Ascending aorta (tissue), 2 donors: ENCODE results near the gene GPATCH8. TPM values are rescaled to one million over a fixed set of nuclear protein-coding genes. Genes with fewer than 3 reads are reported as not detected.

ENCODE experiments used
- DNase-seq, 2 donors: peaks; one replicate each; pipeline ENCODE4 v3.0.0-alpha.2; 2019; ENCODE audit warnings: low spot score in 2 of 2
- H3K27ac ChIP-seq, 2 donors: fragments of 200-600 bp; sonication (generic); one replicate each; pipeline ENCODE4 v1.5.1; 2016 to 2017; ENCODE audit warnings: mild to moderate bottlenecking in 1 of 2
- H3K27me3 ChIP-seq: fragments of 200-600 bp; sonication (generic); one replicate; pipeline ENCODE4 v1.5.1; 2017
- H3K36me3 ChIP-seq, 2 donors: fragments of 200-600 bp; sonication (generic); one replicate each; pipeline ENCODE4 v1.5.1; 2016
- H3K4me1 ChIP-seq, 2 donors: fragments of 200-600 bp; sonication (generic); one replicate each; pipeline ENCODE4 v1.5.1; 2016 to 2017; ENCODE audit warnings: mild to moderate bottlenecking in 1 of 2
- H3K4me3 ChIP-seq, 2 donors: fragments of 200-600 bp; sonication (generic); one replicate each; pipeline ENCODE4 v1.5.1; 2016 to 2017; ENCODE audit warnings: mild to moderate bottlenecking in 1 of 2
- H3K9me3 ChIP-seq, 2 donors: fragments of 200-600 bp; sonication (generic); one replicate each; pipeline ENCODE4 v1.5.1; 2016
- CTCF ChIP-seq, 3 experiments: fragments of 200-600 bp in 2 of 3; fragments of 450-650 bp in 1 of 3; sonication (generic) in 2 of 3; IDR thresholded peaks; one replicate each; pipeline ENCODE4 v1.5.1; 2016 to 2019; ENCODE audit warnings: antibody characterized with exemption in 3 of 3, mild to moderate bottlenecking in 1 of 3, moderate library complexity in 1 of 3
- intact Hi-C: fragments of 100-400 bp; cut with DNase I; formaldehyde crosslinking; loops from one replicate; pipeline ENCODE4 v1.15.1; 2023
- total RNA-seq: library from RNA; depleted of rRNA; stranded (reverse); fragments of >200 nt; gene quantifications from one replicate; pipeline ENCODE4 v1.1.0, GENCODE V29; 2016

Gene GPATCH8
- total RNA-seq, 1 donor from 2014 or later = 13.3 TPM

- H3K27ac ChIP-seq = no peak overlapping the region
- intact Hi-C loops = no loop called here
Measured at GRCh38 chr17:44361292-44362260, 141.6 kb downstream of the GPATCH8 start.

GRCh38 chr17:44360826-44361225, 142.4 kb downstream of the GPATCH8 start:
- DNase-seq = no peak
- Histone ChIP-seq H3K36me3 (no peaks in the 10 kb centered on the region), H3K4me1 (peaks cover 5 to 6% of the 10 kb centered on the region in 2 donors), H3K9me3 (no peaks in the 10 kb centered on the region), H3K4me3 (no peak overlapping the region), H3K27ac (no peak overlapping the region), H3K27me3 (peaks cover 12% of the 10 kb centered on the region)
- intact Hi-C loops = no loop called here
- no peak for TF ChIP-seq CTCF (IDR thresholded peaks at IDR 0.05)

More at GRCh38 chr17:44361292-44362260, 141.6 kb downstream of the GPATCH8 start:
- peaks cover 12% of the 10 kb centered on the region for H3K27me3 ChIP-seq
- no peaks in the 10 kb centered on the region for H3K9me3 ChIP-seq
- H3K4me3 ChIP-seq = no peak overlapping the region
- no peak for DNase-seq
- no peak for TF ChIP-seq CTCF (IDR thresholded peaks at IDR 0.05)
- no peaks in the 10 kb centered on the region for H3K36me3 ChIP-seq
- peaks cover 5 to 6% of the 10 kb centered on the region in 2 donors for H3K4me1 ChIP-seq

GRCh38 chr17:44360144-44360533, 143.1 kb downstream of the GPATCH8 start:
- Histone ChIP-seq H3K4me3 (no peak overlapping the region), H3K27me3 (peaks cover 12% of the 10 kb centered on the region), H3K9me3 (no peaks in the 10 kb centered on the region), H3K27ac (no peak overlapping the region), H3K4me1 (peaks cover 5 to 6% of the 10 kb centered on the region in 2 donors), H3K36me3 (no peaks in the 10 kb centered on the region)
- DNase-seq = no peak
- intact Hi-C loops = no loop called here
- no peak for TF ChIP-seq CTCF (IDR thresholded peaks at IDR 0.05)

- Histone ChIP-seq H3K9me3 (no peaks in the 10 kb centered on the region), H3K4me3 (no peak overlapping the region), H3K27ac (no peak overlapping the region), H3K36me3 (no peaks in the 10 kb centered on the region), H3K4me1 (peaks cover 5 to 6% of the 10 kb centered on the region in 2 donors), H3K27me3 (peaks cover 12% of the 10 kb centered on the region)
- no peak for DNase-seq
- TF ChIP-seq CTCF (IDR thresholded peaks at IDR 0.05) = no peak
- intact Hi-C loops = no loop called here
Measured at GRCh38 chr17:44359458-44360143, 143.6 kb downstream of the GPATCH8 start.

GRCh38 chr17:44359006-44359405, 144.2 kb downstream of the GPATCH8 start:
- TF ChIP-seq CTCF (IDR thresholded peaks at IDR 0.05) = no peak
- no peak overlapping the region for H3K4me3 ChIP-seq
- H3K4me1 ChIP-seq = peaks cover 2 to 6% of the 10 kb centered on the region in 2 donors
- no peaks in the 10 kb centered on the region for H3K36me3 ChIP-seq
- no peak overlapping the region for H3K27ac ChIP-seq
- intact Hi-C loops = no loop called here
- H3K27me3 ChIP-seq = peaks cover 9% of the 10 kb centered on the region
- no peaks in the 10 kb centered on the region for H3K9me3 ChIP-seq
- no peak for DNase-seq
